Measurements from ENCODE around the gene ZBTB38.

The ZBTB38 gene

DNA sequence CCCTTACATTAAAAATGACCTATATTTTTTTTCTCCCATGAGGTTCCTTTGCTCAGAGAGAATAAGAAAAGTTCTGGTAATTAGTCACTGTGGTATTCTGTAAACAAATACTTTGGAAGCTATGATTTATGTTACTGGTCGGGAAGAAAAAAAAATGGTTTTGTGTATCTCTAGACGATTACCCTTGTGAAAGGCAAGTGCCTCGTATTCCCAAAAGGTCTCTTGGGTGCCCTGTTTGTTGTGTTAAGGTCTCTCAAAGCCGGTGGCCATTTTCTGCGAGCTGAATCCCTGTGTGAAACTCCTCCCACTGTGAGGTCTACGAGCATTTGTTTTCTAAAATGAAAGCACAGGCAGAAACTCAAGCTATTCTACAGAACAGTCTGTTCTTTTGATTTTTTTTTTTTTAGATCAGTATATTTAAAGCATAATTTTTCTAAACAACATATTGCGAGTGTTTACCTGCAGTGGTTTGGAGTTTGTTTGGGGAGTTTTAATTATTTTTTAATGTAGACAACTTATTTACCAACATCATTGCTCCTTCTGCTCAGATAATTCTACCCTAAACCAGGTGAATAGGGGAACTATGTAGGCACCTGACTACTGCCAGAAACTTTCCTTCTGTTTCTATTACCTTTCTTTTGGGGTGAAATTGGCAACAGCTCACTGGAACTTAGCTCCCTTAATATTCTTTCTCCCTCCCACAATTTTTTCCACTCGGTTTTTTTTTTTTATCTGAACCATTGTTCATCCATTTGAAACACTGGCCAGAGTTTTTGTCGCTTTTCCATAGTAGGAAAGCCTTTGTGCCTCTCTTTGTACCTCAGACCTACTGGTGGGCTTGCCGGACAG is 44.0 kb downstream of the ZBTB38 start:
- no peaks in the 10 kb centered on the region for H3K27me3 Mint-ChIP-seq
- ATAC-seq (no peak), DNase-seq (peak; percentile 46 to 53)
- peak overlapping the region; percentile 79 to 80 for H3K4me3 Mint-ChIP-seq
- H3K27ac Mint-ChIP-seq = peak overlapping the region; percentile 98
- no peaks in the 10 kb centered on the region for H3K9me3 Mint-ChIP-seq
- H3K4me1 Mint-ChIP-seq = peaks cover 73% of the 10 kb centered on the region

- H3K27me3 Mint-ChIP-seq = no peaks in the 10 kb centered on the region
- no peaks in the 10 kb centered on the region for H3K9me3 Mint-ChIP-seq
- H3K4me1 Mint-ChIP-seq = peaks cover 72% of the 10 kb centered on the region
- DNase-seq = peak in 1 of 2 donors; percentile 14
- H3K4me3 Mint-ChIP-seq = peak overlapping the region; percentile 79 to 80
- ATAC-seq = no peak
- H3K27ac Mint-ChIP-seq = peak overlapping the region; percentile 98
These were observed 44.6 kb downstream of the ZBTB38 start for GRCh38 chr3:141412936-141413354.

DNA sequence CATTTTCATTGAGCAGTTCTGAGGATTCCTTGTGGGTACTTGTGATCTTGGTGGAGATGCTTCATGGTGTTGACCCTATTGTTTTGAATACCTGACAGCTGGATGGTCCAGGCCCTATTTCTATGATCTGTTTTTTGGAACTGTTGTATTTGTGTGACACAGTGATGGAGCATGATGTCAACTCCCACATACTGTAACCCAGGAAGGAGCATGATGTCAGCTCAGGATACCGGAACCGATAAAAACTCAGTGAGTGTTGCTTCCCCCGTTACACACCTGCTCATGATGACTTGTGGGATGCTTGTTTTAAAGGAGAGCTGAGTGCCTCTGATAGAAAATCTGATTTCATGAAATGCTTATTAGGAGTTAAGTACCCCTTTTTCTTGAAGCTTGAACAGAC is 45.1 kb downstream of the ZBTB38 start:
- ATAC-seq (peak; percentile 60), DNase-seq (peak in 1 of 2 donors; percentile 17)
- H3K9me3 Mint-ChIP-seq = peaks cover 0 to under 1% of the 10 kb centered on the region in 2 donors
- peaks cover 72% of the 10 kb centered on the region for H3K4me1 Mint-ChIP-seq
- peak overlapping the region; percentile 98 for H3K27ac Mint-ChIP-seq
- peak overlapping the region; percentile 79 to 80 for H3K4me3 Mint-ChIP-seq
- H3K27me3 Mint-ChIP-seq = no peaks in the 10 kb centered on the region

- peak; percentile 85 for ATAC-seq
- DNase-seq = peak in 1 of 2 donors; percentile 36
- Mint-ChIP-seq H3K4me3 (peak overlapping the region; percentile 79 to 80), H3K4me1 (peaks cover 79% of the 10 kb centered on the region), H3K9me3 (peaks cover 3 to 7% of the 10 kb centered on the region in 2 donors), H3K27me3 (no peaks in the 10 kb centered on the region), H3K27ac (peak overlapping the region; percentile 98)
These were observed 45.7 kb downstream of the ZBTB38 start for GRCh38 chr3:141413801-141414689.

GRCh38 chr3:141414800-141415462 is 46.6 kb downstream of the ZBTB38 start:
- H3K4me1 Mint-ChIP-seq = peaks cover 76% of the 10 kb centered on the region
- ATAC-seq = no peak
- peak overlapping the region in 1 of 2 donors; percentile 0 for H3K4me3 Mint-ChIP-seq
- H3K9me3 Mint-ChIP-seq = peaks cover 7 to 10% of the 10 kb centered on the region in 2 donors
- no peaks in the 10 kb centered on the region for H3K27me3 Mint-ChIP-seq
- no peak overlapping the region for H3K27ac Mint-ChIP-seq
- no peak for DNase-seq

- no peak for ATAC-seq
- no peak overlapping the region for H3K4me3 Mint-ChIP-seq
- H3K27me3 Mint-ChIP-seq = no peaks in the 10 kb centered on the region
- H3K4me1 Mint-ChIP-seq = peaks cover 68% of the 10 kb centered on the region
- H3K27ac Mint-ChIP-seq = no peak overlapping the region
- H3K9me3 Mint-ChIP-seq = peaks cover 7 to 10% of the 10 kb centered on the region in 2 donors
- DNase-seq = no peak
These were observed 47.6 kb downstream of the ZBTB38 start for GRCh38 chr3:141415953-141416352.
